NCI-H460 (cell line): ENCODE measurements around the gene GZMA. TPM values are rescaled to one million over a fixed set of nuclear protein-coding genes. Genes with fewer than 3 reads are reported as not detected.
"Not testable (repeated sequence)": the region's sequence is repeated elsewhere in the genome, so short reads cannot be mapped to it uniquely, and the experiment has no call there.

ENCODE experiments used
- DNase-seq: peaks from one replicate; pipeline ENCODE4 v3.0.0-alpha.2; 2016; ENCODE audit warnings: low read depth; ENCODE audit errors: extremely low read depth
- polyA plus RNA-seq: library from polyadenylated mRNA; depleted of rRNA; stranded (reverse); fragments of >200 nt; gene quantifications from 2 replicates; pipeline ENCODE4 v1.2.3, GENCODE V29; 2014; cell fraction: nucleus; rRNA removed
- total RNA-seq: library from RNA; depleted of rRNA; stranded (reverse); fragments of >200 nt; shearing (Covaris generic); gene quantifications from 2 replicates; pipeline ENCODE4 v1.2.3, GENCODE V29; 2014; rRNA removed

The GZMA gene
- not detected in 2 replicates for total RNA-seq
- polyA plus RNA-seq, result not detected in 2 replicates

DNA sequence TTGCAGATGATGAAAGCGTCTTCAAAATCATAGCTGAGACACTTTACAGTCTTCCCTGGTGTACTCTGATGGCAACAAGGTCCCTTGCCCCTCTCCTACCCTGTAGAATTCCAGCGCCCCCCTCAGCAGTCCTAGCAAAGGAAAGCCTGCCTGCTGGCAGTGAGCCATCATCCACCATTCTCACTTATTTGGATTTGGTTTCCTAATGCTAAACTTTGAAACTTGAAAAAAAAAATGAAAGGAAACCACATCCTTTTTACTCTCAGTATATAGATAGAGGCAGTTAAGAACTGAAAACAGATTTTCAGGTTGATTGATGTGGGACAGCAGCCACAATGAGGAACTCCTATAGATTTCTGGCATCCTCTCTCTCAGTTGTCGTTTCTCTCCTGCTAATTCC, at the start of gene GZMA:
TSS of gene GZMA (plus strand) at position 299 of the 400 bp plus-strand sequence. CDS start at position 336, 37 bp downstream.
- DNase-seq, result no peak

DNA sequence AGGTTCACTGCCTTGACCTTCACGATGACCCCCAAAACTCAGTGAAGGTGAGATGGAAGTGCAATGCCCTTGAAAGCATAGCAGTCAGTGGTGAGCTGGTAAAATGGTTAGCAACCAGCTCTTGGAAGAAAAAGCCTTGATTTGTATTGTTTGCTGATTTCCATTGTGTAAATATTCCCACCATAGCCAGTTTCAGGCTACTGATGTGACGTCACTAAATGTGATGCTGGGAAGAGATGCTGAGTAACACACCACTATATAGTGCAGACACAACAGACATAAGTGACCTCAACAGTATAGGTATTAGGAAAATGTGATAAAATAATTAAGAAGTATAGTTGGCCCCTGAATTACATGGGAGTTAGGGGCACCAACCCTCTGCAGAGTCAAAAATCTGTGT, 47.3 kb upstream of the GZMA start:
- DNase-seq, result no peak

DNA sequence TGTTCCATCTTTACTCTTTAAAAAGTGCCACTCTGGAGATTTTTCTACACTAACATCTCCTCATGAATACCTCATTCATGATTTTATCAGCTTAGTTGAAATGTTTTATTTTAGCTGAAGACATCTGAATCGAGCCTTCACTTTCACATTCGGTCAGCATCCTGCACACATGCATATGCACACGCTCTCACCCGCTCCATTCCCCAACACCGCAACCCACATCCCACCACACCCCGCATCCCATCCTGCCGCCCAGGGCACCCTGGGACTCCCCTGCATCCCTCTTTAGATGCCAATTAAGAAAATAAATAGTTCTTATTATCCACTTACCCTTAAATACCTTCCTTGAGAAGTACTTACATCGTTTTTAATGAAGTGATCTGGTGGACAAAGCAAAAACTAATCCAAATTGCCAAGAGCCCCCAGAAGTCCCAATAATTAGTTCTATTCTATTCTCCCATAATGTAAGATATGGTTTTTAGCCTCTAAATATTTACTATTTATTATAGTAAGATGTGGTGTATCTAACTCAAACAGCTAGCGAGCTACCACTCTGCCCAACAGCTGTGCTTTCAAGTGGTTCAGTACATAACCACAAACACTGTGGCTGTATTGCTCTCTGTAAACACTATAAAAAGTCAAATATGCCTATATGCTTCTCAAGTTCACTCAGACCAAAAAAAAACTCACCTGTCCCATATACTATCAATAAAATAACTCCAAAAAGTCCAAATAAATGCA, 40.2 kb upstream of the GZMA start:
- no peak for DNase-seq

- no peak for DNase-seq
These were observed 39.1 kb upstream of the GZMA start for GRCh38 chr5:55063220-55063863.

DNA sequence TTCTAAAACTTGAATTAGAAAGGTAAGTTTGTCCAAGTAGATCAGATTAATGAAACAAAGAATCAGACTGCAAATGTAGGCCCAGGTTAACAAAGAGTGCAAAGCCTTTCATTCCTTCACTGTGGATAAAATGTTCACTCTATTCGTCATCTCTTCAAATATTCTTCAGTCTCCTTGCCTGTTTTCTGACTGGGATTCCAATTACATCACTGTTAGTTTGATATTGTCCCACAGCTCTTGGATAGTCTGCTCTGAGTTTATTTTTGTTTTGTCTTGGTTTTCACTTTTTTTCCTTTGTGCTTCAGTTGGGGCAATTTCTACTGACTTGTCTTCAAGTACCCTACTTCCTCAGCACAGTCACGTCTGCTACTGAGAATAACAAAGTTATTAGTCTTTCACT, 38.5 kb upstream of the GZMA start:
- no peak for DNase-seq

- DNase-seq, result no peak
These were observed 37.9 kb upstream of the GZMA start for GRCh38 chr5:55064523-55064922.

GRCh38 chr5:55066277-55066676, 36.2 kb upstream of the GZMA start:
- DNase-seq, result no peak

DNA sequence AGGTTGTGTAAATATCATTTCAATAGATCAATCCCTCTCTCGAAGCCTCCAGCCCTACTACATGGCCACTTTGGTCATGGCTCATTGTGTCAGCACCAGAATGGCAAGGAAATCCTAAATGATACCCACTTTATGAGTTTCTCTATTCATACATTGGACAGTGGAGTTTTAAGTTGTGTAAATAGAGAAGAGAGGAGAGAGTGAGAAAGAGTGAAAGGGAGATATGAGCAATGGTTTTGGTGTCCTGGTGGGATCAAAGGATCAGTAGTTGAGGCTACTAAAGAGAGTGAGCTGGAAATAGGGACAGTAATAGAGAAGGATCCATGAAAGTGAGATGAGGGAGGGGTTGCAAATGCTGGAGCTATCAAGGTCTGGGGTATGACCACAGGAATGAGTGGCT, 31.5 kb upstream of the GZMA start:
- no peak for DNase-seq

GRCh38 chr5:55071413-55071812, 31.0 kb upstream of the GZMA start:
- DNase-seq, result no peak

GRCh38 chr5:55072666-55073065, 29.8 kb upstream of the GZMA start:
- no peak for DNase-seq

DNA sequence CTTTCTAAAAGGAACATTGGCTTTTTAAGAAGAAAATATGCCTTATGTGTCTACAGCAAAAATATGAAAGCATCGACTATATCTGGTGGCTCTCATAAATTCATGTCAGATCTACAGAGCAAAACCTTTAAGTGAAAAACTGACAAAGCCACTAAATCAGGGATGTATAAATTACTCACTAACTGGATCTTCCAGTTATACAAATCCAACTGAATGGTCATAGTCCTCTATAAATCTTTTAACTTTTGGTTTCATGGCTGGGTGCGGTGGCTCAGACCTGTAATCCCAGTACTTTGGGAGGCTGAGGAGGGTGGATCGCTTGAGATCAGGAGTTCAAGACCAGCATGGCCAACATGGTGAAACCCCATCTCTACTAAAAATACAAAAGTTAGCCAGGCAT, 29.2 kb upstream of the GZMA start:
- no peak for DNase-seq

GRCh38 chr5:55081541-55081940, 20.9 kb upstream of the GZMA start:
- no peak for DNase-seq

DNA sequence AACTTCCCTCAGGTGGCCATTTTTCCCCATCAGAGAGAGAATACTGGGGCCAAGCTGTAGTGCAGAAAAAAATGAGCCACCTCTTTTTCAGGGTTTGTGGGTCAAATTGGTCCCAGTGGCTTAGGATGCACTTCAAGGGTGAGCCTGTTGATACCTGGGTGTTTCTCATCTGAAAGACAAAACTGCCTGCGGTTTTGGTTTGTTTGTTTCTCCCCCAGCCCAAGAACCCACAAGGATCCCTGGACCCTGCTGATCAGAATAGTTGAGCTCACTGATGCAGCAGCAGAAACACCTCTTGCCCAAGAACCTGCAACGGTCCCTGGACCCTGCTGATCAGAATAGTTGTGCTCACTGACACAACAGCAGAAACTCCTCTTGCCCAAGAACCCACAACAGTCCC, 13.1 kb upstream of the GZMA start:
- DNase-seq, result not testable (repeated sequence)

DNA sequence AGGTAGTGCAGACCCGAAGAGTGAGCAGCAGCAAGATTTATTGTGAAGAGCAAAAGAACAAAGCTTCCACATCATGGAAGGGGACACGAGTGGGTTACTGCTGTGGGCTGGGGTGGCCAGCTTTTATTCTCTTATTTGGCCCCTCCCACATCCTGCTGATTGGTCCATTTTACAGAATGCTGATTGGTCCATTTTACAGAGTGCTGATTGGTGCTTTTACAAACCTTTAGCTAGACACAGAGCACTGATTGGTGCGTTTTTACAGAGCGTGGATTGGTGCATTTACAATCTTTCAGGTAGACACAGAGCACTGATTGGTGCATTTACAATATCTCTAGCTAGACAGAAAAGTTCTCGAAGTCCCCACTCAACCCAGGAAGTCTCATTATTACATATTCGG, 11.4 kb upstream of the GZMA start:
- DNase-seq, result not testable (repeated sequence)

- no peak for DNase-seq
These were observed 6.3 kb upstream of the GZMA start for GRCh38 chr5:55096182-55096581.

DNA sequence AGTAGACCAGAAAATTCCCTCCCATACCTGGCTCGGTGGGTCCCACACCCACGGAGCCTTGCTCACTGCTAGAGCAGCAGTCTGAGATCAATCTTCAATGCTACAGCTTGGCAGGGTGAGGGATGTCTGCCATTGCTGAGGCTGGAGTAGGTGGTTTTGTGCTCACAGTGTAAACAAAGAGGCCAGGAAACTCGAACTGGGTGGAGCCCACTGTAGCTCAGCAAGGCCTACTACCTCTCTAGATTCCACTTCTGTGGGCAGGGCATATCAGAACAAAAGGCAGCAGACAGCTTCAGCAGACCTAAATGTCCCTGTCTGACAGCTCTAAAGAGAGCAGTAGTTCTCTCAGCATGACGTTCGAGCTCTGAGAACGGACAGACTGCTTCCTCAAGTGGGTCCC, 5.6 kb upstream of the GZMA start:
- no peak for DNase-seq

- not testable (repeated sequence) for DNase-seq
These were observed 1.3 kb upstream of the GZMA start for GRCh38 chr5:55101148-55101547.

- no peak for DNase-seq
These were observed 730 bp upstream of the GZMA start for GRCh38 chr5:55101556-55102276.

GRCh38 chr5:55104036-55104772, 1.8 kb downstream of the GZMA start:
- no peak for DNase-seq

GRCh38 chr5:55104946-55105701, 2.7 kb downstream of the GZMA start:
- DNase-seq, result no peak
